Bone marrow (tissue), 2 donors: ENCODE results near the gene CELSR1.
"Not testable (repeated sequence)": the region's sequence is repeated elsewhere in the genome, so short reads cannot be mapped to it uniquely, and the experiment has no call there.

Experiments
- DNase-seq, 2 donors: peaks; one replicate each; lab custom pipeline; 2025; lab: John Stamatoyannopoulos, UW

The CELSR1 gene

DNA sequence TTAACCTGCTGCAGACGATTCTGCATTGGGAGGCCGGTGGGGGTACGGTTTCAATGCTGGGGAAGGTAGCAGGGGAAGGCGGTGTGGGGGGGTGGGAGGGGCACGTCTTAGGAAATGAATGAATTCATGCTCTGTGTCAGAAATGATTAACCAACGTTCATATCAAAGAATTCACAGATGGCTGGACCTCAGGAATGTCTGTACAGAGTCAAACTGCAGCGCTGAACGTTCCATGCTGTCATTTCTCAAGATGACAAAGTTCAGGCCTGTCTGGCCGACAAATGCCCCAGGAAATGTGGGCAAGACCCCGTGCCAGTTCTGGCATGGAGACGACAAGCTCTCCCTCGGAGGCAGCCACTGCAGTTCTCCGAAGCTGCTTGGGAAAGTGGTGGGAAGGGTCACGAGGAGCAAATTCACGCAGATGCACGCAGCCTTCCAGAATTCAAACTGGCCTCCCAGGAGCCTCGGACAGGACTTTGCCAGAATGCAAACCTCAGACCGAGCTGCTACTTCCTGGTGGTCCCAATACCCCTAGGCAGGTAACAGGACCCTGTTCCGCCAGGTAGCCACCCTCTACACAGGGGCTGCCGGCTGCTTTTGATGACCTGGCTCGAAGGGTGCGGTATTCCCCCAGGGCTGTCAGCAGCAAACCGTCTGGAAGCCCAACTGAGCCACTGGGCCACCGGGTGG, 120.4 kb downstream of the CELSR1 start:
- DNase-seq, result no peak

DNA sequence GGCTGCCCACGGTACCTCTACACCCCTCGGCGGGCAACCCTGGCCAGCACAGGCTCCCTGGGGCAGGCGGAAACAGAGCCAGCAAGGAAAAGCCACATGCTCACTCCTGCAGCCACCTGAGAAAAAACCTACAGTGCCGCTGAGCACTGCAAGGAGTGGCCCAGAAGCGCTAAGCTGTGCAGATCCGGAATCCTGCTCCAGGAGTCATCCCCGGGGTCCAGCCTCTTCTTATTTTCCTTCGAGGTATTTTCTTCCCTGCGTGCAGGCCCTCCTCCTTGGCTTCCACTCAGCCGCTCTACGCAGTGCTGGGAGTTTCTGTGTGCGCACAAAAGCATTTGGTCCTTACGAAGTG, 120.9 kb downstream of the CELSR1 start:
- no peak for DNase-seq

DNA sequence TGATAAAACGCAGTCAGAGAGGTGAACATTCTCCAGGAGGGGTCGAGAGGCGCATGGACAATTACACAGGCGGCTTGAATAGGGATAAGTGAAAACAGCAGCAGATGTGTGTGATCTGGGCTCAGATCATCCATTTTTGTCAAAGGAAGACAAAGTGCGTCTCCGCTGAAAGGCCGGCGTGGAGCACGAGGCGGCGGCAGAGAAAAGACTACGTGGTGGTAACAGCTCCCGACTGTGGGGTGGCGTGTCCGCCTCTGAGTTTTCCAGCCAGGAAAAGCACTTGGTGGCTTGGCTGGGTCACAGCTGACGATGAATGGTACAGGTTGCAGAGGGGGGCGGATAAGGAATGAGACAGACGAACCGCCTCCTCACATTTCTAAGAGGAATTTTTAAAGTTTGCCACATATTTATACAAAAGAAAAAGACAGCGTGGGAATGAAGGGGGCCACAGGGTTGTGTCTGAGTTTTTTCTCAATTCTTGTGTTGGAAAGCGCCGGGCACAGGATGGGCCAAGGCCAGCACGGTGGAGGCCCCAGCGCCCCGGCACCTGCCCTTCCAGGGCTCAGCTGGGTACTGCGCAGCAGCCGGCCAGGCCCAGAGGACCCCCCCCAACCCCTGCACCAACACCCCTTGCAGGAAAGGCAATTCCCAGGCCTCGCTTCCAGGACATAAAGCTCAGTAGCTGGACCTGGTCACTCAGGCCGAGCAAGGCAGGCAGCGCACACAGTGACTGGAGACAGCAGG, 121.5 kb downstream of the CELSR1 start:
- no peak for DNase-seq

DNA sequence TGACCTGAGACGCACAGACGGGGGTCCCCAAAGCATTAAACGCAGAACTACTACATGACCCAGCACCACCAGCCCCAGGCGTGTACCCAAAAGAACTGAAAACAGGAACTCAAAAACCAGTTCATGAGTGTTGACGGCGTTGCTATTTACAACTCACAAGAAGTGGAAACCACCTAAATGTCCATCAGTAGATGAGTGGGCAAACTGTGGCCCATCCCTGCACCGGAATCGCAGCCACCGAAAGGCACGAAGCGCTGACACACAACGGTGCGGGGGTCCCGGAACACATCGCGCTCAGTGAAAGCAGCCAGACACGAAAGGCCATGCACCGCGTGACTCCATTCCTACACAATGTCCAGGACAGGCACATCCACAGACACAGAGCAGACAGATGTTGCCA, 122.7 kb downstream of the CELSR1 start:
- DNase-seq, result no peak

DNA sequence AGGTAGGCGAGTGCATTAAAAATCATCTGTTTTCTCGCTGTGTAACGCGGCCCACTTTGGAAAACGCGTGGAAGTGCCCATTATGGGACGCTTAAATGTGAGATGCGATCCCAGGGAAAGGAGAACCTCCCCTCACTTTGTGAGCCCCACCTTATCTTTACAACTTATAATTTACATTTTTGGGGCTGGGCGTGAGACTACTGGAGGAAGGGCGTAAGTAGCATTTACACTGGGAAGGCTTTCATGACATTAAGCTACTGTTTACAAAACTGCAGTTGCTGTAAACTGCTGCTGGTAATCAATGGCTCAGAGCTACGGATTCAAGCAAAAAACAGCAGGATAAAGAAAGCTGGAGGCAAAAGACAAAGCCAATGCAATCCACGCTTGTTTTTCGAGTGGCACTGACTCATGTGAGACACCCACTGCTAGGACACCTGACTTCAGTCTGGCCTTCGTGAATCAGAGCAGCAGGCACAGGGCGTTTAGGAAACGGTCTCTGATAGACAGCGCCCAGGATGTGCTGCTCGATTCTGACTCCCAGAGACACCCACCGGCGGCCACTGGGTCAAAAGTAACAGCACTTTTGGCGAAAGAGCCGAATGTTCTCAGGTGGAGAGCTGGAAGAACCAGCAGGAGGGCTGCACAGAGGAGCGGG, 123.6 kb downstream of the CELSR1 start:
- no peak for DNase-seq

DNA sequence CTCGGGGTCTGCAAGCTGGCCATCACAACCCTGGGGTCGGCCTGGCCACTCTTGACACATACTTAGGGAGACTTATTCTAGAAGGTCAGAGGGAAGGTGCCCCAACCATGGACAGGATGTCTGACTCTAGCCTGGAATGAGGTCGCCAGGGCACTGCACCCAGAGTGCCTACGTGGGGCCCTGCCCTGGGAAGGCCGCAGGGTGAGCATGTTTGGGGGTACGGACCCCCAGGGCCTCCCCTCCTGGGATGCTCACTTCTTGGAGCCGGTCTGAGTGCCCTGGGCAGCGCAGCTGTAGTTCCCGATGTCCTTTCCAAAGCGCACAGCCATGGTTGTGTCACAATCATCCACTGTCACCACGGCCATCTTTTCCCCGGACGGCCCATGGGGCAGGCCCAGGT, 126.1 kb downstream of the CELSR1 start:
- no peak for DNase-seq

DNA sequence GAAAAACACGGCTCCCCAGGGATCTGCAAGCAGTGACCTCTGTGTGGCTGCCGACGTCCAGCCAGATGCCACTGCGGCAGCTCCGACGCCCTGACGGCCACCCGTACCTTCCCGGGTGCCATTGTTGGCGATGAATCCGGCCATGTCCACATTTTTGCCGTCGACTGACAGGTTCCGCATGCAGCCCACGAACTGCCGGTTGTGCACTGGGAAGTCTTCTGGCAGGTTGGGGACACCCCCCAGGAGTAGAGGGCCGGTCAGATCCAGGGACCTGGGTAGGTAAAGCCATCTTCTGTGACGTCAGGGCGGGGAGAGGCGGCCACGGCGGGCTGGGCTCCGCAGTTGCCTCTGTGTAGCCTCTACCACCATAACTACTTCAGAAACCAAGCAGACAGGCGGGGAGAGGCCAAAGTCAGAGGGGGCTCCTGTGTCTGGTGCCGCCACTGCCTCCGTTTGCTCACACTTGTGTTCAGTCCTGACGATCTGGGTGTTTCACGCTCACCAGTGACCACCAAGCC, 127.1 kb downstream of the CELSR1 start:
- no peak for DNase-seq

DNA sequence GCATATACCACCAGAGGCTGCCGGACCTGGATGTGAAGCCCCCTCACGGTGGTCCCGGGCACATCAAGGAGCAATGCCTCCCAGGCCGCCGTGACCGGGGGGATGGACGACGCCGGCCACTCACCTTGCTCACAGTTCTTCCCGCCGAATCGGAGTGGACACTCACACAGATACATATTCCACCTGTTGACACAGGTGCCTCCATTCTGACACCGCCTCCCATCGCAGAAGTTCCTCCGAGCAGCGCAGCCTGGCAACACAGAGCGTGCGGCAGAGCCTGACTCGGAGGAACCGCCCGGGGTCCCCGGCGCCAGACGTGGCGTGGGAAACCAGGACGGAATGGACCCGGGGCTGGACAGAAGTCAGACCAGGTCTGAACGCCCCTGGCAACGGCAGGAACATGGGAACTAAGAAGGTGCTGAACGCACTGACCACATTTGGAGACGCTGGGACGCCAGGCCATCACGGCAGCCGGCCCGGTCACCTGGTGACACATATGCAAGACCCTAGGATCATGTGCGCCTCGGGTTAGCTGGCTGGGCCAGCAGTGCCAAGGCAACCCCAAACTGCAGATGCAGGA, 127.7 kb downstream of the CELSR1 start:
- no peak for DNase-seq

DNA sequence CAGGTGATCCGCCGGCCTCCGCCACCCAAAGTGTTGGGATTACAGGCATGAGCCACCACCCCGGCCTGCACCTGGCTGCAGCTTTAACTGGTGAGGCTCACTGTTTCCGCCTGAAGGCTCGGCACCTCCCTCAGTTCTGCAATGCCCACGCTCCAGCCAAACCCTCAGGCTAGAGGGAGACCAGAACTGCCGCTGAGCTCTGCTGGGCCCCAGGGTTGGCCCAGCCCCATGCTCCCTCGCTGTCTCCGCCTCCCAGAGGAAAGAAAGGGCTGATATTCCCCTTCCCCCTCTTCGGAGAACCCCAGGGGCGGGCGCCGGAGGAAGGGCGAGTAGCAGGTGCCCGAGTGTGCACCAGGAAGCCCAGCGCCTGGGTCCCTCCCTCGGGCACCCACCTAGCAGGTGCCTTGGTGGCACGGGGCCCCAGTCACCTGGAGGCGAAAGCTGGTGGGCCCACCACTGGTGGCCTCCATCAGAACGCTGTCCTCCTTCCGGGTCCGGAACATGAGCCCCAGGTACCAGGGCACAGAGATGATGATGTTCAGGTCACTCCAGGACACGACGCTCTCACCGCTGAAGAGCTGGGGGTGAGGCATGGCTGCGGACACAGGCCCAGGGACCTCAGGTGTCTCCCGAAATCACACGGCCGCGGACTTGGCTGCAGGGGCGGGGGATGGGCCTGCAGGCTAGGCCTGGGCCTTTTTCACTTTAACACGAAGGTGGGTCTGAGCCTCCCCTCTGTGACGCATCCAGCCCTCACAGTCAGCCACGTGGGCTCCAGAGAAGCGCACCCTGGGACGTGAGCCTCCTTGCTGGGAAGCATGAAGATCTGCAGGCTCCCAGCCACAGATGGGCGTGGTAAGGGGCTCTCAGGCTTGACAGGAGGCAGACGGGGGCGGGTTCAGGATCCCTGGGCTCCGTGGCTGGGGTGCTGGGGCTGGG, 128.6 kb downstream of the CELSR1 start:
- DNase-seq, result no peak

DNA sequence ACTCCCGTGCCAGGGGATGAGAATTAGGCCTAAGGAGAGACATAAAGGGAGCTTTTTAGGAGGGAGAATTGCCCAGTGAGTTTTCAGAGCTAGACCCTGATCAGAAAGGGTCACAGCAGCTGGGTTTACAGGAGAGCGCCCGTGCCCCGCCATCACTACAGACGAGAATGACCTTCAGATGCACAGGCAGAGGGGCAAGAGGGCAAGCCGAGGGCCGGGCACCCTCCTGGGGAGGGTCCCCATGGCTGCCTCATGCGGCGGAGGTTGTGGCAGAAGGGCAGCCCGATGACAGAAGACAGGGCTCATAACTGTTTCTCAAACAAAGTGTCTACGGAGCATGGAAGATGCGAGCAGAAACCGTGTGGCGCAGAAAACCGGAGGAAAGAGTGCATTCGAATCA, 129.7 kb downstream of the CELSR1 start:
- DNase-seq, result no peak

DNA sequence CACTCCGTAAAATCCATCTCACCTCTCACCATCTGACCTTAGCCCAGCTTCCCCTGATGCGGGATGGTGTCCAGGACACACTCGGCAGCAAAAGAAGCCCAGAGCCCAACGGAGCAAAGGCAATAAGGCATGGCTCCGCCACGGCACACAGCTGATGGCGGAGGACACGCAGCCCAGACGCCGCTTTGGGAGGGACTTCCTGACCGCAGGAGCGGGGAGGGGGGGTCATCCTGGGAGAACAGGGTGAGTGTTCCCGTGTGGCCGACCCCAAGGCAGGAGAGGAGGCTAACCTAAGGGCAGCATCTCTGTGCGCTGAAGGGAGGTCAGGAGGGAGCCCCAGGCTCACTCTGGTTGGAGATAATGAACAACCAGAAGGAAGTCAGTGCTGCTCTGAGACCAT, 130.6 kb downstream of the CELSR1 start:
- no peak for DNase-seq

DNA sequence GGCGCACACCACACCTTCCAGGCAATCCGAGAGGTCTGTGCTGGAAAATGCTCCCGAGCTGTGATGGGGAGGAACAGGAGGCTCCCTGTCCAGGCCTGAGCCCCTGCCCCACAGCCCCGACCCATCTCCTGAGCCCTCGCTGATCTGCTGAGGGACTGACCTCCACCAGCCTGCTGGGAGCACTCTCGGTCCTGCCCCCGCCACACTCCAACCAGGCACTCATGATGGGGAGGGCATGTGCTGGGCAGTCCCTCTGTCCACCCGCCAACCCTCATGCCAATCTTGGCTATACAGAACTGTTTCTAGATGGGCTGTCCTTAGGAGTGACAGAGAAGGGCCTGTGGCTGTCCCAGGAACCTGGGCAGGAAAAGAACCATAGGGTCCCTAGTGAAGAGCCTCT, 131.1 kb downstream of the CELSR1 start:
- no peak for DNase-seq

DNA sequence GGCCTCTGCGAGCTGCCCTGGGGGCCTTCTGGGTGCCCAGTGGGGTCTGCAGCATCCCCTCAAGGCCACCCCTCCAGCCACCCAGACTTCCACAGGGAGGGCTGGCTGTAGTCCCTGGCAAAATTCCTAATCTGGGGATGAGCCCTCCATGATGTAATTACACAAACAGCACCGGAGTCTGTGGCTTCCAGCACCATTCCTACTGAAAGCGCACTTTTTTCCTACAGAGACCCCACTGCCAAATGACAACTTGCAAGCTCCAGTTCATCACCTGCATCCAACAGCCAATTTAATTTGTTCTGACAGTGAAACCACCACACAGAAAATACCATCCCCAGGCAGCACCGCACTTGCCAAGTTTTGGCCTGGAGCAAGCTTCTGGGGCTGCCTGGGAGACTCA, 131.5 kb downstream of the CELSR1 start:
- DNase-seq, result no peak

DNA sequence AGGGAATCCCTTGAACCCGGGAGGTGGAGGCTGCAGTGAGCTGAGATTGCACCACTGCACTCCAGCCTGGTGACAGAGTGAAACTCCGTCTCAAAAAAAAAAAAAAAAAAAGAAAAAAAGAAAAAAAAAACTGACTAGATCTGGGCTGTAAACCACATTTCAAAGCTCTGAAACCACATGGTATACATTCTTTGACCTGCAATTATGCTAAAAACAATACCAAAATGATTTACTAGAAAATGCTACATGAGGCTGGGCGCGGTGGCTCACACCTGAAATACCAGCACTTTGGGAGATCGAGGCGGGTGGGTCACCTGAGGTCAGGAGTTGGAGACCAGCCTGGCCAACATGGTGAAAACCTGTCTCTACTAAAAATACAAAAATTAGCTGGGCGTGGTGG, 133.5 kb downstream of the CELSR1 start:
- DNase-seq, result not testable (repeated sequence)

DNA sequence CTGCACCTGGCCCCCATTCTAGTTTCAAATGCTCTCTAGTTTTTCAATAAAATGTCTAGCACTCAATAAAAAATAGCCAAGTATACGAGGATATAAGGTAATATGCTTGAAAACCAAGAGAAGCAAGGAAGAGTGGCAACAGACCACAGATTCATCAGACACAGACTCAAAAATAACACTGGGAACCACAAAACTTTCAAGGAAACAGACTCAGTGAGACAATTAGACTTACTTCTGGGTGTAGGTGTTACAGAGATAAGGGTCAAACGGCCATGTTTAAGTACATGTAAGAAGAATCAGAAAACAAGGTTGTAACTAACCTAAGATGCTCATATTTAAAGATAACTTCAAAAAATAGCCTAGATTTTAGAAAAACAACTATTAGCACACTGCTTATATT, 134.9 kb downstream of the CELSR1 start:
- no peak for DNase-seq

DNA sequence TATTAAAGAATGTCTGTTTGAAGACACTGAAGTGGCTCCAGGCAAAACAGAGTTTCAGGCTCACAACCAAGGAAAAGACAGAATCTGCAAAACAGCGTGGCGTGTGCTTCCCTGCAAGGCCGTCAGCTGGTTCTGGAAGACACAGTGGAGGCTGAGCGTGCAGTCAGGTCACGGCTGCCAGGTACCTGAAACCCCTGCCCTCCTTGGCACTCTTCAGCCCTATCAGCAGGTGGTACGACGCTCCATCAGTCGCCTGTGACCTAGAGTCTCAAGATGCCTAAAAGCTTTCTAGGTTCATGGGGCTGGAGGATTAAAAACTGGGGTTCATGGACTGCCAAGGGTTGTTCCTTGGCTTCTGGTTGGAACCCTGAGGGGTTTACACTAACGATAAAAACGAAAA, 136.1 kb downstream of the CELSR1 start:
- DNase-seq, result no peak

DNA sequence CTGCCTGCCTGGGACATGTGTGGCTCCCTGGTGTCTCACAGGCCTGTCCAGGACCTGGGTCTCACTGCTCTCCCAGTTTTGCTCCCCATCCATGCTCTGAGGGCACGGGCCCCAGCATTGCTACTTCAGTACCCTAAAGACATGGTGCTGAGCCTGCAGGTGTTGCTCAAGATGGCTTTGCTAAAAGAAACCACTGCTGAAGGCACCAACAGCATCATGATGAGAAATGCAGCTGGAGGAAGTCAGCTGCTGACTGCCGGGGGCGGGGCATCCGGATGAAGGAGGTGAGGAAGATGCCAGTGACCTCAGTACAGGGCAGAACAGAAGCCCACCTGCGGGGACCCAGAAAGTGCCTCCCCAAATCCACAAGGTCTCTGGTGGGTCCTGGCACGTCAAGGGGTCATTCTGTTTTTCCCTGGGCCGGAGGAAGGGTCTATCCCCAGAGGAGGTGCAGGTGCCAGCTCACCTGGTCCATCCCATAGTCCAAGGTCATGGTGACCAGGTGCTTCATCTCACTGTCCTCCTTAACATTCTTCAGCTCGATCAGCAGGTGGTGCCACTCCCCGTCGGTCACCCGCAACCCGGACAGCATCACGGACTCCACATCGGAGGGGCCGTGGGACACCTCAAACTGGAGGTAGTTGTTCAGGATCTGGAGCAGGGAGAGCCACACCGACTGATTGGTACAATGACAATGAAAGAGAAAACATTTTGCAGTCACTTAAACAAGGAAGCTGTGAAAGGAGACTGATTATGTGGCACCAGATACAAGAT, 138.0 kb downstream of the CELSR1 start:
- no peak for DNase-seq

DNA sequence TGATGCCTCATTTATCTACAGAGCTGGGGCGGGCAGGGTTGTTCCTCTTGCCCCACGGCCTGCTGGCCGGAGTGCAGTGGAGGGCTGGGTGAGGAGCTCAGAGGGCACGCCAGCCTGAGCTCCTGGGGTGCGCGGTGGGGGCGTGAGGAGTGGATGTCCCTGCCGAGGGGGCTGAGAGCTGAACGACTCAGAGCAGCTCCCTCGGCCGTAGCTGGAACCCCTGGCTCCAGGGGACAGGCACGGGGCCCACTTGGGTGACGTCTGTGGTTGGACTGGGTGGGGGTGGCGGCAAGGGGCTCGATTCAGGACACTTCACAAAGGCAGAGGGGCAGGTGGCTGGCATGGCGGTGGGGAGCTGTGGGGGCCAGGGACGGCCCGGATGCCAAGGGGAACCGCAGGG, 139.5 kb downstream of the CELSR1 start:
- no peak for DNase-seq

DNA sequence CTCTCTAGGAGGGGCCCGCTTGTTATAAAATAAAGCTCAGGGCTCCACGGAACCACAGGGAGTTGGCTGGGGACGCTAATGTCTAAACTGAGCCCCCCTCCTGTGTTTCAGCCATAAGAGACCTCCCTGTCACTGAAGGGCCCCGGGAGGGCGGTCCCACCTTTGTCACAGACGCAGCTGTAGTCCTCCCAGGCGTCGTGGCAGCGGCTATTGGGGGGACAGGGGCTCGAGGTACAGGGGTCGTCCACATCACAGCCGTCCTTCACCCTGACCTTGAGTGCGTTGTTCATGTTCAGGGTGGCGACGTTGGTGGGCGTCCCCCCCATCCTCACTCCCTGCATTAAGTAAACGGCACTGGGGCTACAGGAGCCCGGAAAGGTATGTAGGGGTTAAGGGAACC, 139.9 kb downstream of the CELSR1 start:
- DNase-seq, result no peak

DNA sequence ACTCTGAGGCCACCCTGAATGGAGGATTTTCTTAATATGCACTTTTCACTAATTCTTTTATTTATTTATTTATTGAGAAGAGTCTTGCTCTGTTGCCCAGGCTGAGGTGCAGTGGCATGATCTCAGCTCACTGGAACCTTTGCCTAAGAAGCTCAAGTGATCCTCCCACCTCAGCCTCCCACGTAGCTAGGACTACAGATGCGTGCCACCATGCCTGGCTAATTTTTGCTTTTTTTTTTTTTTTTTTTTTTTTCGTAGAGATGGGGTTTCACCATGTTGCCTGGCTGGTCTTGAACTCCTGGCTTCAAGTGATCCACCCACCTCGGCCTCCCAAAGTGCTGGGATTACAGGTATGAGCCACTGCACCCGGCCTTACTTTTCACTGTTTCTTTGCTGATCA, 140.4 kb downstream of the CELSR1 start:
- not testable (repeated sequence) for DNase-seq

DNA sequence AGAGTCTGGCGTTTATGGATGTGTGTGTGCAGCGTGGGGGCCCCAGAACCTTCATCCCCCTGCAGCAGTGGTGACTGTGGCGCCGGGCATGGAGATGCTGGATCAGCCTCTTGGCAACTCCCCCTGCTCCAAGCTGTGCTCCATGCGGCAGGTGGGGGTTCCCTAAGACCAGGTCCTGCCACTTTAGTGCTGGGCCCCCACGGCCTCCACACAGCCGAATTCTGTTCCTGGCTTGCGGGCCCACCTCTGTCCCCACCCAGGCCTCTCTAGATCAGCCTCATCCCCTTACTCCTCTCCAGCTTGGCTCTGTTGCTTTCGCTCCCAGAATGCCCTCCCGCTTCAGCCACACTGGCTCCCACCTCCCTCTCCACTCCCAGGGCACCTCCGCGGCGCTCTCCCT, 142.3 kb downstream of the CELSR1 start:
- DNase-seq, result no peak
